ENCODE results near the gene IDE.

DNA sequence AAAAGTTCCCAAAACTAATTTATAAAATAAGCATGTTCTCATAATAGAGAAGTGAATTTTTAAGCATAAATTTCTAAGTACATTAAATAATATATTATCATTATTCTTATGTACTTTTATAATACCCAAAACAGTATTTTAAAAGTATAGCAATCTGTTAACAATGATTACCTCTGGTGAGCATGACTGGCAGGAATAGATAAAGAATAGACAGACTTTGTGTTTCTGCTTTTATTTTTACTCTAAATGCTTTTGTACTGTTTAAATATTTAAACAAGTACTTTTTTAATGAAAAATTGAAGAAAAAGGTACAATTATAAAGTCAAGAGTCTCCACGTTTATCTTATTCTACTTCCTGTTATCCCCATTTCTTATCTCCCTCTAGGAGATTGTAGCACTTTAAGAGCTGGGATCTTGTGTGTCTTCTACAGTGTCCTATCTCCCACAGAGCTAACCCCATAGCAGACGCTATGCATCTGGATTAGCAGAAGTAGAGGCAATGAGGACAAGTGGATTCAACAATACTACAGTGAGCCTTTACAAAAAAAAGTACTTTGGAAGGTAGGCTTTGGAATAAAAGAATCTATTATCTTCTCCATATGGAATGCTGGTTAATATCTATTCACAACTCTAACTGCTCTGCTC, 42.9 kb downstream of the IDE start:
- TF ChIP-seq, protein P1, sequence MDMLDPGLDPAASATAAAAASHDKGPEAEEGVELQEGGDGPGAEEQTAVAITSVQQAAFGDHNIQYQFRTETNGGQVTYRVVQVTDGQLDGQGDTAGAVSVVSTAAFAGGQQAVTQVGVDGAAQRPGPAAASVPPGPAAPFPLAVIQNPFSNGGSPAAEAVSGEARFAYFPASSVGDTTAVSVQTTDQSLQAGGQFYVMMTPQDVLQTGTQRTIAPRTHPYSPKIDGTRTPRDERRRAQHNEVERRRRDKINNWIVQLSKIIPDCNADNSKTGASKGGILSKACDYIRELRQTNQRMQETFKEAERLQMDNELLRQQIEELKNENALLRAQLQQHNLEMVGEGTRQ (IDR thresholded peaks at IDR 0.05; ENCODE audit: low read depth, low read length): no peak
- TF ChIP-seq, protein P2, sequence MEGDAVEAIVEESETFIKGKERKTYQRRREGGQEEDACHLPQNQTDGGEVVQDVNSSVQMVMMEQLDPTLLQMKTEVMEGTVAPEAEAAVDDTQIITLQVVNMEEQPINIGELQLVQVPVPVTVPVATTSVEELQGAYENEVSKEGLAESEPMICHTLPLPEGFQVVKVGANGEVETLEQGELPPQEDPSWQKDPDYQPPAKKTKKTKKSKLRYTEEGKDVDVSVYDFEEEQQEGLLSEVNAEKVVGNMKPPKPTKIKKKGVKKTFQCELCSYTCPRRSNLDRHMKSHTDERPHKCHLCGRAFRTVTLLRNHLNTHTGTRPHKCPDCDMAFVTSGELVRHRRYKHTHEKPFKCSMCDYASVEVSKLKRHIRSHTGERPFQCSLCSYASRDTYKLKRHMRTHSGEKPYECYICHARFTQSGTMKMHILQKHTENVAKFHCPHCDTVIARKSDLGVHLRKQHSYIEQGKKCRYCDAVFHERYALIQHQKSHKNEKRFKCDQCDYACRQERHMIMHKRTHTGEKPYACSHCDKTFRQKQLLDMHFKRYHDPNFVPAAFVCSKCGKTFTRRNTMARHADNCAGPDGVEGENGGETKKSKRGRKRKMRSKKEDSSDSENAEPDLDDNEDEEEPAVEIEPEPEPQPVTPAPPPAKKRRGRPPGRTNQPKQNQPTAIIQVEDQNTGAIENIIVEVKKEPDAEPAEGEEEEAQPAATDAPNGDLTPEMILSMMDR (conservative IDR thresholded peaks at IDR 0.05; ENCODE audit: low read depth, low read length): no peak
- no peak for TF ChIP-seq RCOR1 (IDR thresholded peaks at IDR 0.05; ENCODE audit: insufficient replicate concordance, low read length)
- TF ChIP-seq MXI1 (IDR thresholded peaks at IDR 0.05; ENCODE audit: borderline replicate concordance, low read depth, low read length): no peak
- TF ChIP-seq POLR2A (IDR thresholded peaks at IDR 0.05; ENCODE audit: low read depth, low read length): no peak
- no peak for TF ChIP-seq SMC3 (IDR thresholded peaks at IDR 0.05; ENCODE audit: low read depth, low read length)
- TF ChIP-seq, protein P3, sequence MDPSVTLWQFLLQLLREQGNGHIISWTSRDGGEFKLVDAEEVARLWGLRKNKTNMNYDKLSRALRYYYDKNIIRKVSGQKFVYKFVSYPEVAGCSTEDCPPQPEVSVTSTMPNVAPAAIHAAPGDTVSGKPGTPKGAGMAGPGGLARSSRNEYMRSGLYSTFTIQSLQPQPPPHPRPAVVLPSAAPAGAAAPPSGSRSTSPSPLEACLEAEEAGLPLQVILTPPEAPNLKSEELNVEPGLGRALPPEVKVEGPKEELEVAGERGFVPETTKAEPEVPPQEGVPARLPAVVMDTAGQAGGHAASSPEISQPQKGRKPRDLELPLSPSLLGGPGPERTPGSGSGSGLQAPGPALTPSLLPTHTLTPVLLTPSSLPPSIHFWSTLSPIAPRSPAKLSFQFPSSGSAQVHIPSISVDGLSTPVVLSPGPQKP (IDR thresholded peaks at IDR 0.05; ENCODE audit: borderline replicate concordance, low read depth, low read length): no peak
